IMR-90 (cell line): ENCODE results near the gene TSR1. TPM values are rescaled to one million over a fixed set of nuclear protein-coding genes. Genes with fewer than 3 reads are reported as not detected.

Experiments
- ATAC-seq: fragments of 200-7000 bp; cut with Tn5 transposase; 2 replicates; pipeline ENCODE4 v1.9.1; 2020; ENCODE audit warnings: low read depth, mild to moderate bottlenecking, moderate library complexity
- BruUV-seq: library from RNA; stranded (reverse); fragments of 400-500 nt; replicated peaks from 2 replicates; lab custom pipeline; 2021; lab: Mats Ljungman, UMichigan
- CTCF ChIA-PET: fragments of 300-600 bp; formaldehyde crosslinking; extraction: SDS; loops from one replicate; lab custom pipeline; 2021; ENCODE audit warnings: antibody characterized with exemption; lab: Yijun Ruan, JAX
- POLR2A ChIA-PET: fragments of 300-600 bp; sonication (Branson Sonifier 250); formaldehyde crosslinking; loops from one replicate; lab custom pipeline; 2022; ENCODE audit warnings: antibody characterized with exemption; ENCODE audit not compliant: unreplicated experiment; lab: Charles Lee
- DNase-seq: peaks from one replicate; pipeline ENCODE4 v3.0.0; 2013
- H2AFZ ChIP-seq: replicated peaks from 2 replicates; pipeline ENCODE3; 2013; ENCODE audit warnings: low read length, mild to moderate bottlenecking; ENCODE audit not compliant: poor library complexity
- H2AK5ac ChIP-seq: 2 replicates; pipeline ENCODE4 v1.6.1; 2013; ENCODE audit warnings: low read depth, low read length, inconsistent platforms
- H2AK9ac ChIP-seq: replicated peaks from 2 replicates; pipeline ENCODE3; 2013; ENCODE audit warnings: mild to moderate bottlenecking, low read depth, low read length, moderate library complexity; ENCODE audit not compliant: poor library complexity
- H2BK120ac ChIP-seq: 2 replicates; pipeline ENCODE4 v1.6.1; 2013; ENCODE audit warnings: low read depth, low read length, inconsistent platforms
- H2BK15ac ChIP-seq: 3 replicates; pipeline ENCODE4 v1.6.1; 2013; ENCODE audit warnings: low read depth, low read length, inconsistent platforms
- H2BK20ac ChIP-seq: 2 replicates; pipeline ENCODE4 v1.6.1; 2013; ENCODE audit warnings: low read depth, mild to moderate bottlenecking, inconsistent platforms, low read length, moderate library complexity
- H2BK5ac ChIP-seq: 2 replicates; pipeline ENCODE4 v1.6.1; 2013; ENCODE audit warnings: mild to moderate bottlenecking, low read depth, low read length, inconsistent platforms; ENCODE audit not compliant: poor library complexity, severe bottlenecking
- H3K14ac ChIP-seq: replicated peaks from 2 replicates; pipeline ENCODE4 v1.6.1; 2013; ENCODE audit warnings: low read depth, low read length, inconsistent platforms
- H3K18ac ChIP-seq: 2 replicates; pipeline ENCODE4 v1.6.1; 2013; ENCODE audit warnings: low read depth, low read length, control low read depth
- H3K23ac ChIP-seq: 2 replicates; pipeline ENCODE4 v1.6.1; 2013; ENCODE audit warnings: low read depth, low read length, inconsistent platforms
- H3K27ac ChIP-seq: 2 replicates; pipeline ENCODE4 v1.5.1; 2013; ENCODE audit warnings: mild to moderate bottlenecking, control low read depth, low read length; ENCODE audit not compliant: insufficient read depth
- H3K27me3 ChIP-seq: 2 replicates; pipeline ENCODE4 v1.6.1; 2013; ENCODE audit warnings: low read length; ENCODE audit not compliant: control insufficient read depth, insufficient read depth
- H3K36me3 ChIP-seq: 2 replicates; pipeline ENCODE4 v1.6.1; 2013; ENCODE audit warnings: low read length, mixed read lengths; ENCODE audit not compliant: control insufficient read depth, insufficient read depth
- H3K4ac ChIP-seq: 2 replicates; pipeline ENCODE4 v1.6.1; 2013; ENCODE audit warnings: low read depth, low read length, inconsistent platforms
- H3K4me1 ChIP-seq: 2 replicates; pipeline ENCODE4 v1.6.1; 2013; ENCODE audit warnings: low read length, mixed read lengths; ENCODE audit not compliant: control insufficient read depth, insufficient read depth
- H3K4me2 ChIP-seq: 2 replicates; pipeline ENCODE4 v1.6.1; 2013; ENCODE audit warnings: low read depth, mild to moderate bottlenecking, control low read depth, low read length, moderate library complexity
- H3K4me3 ChIP-seq: 2 replicates; pipeline ENCODE4 v1.5.1; 2013; ENCODE audit warnings: low read depth, mild to moderate bottlenecking, control low read depth, low read length, moderate library complexity; ENCODE audit not compliant: insufficient read depth
- H3K56ac ChIP-seq: 2 replicates; pipeline ENCODE4 v1.6.1; 2013; ENCODE audit warnings: low read length, inconsistent platforms; ENCODE audit not compliant: insufficient read depth; ENCODE audit errors: extremely low read depth
- H3K79me1 ChIP-seq, 2 experiments: 2 replicates each; pipeline ENCODE4 v1.6.1; 2013; ENCODE audit warnings: low read length in 2 of 2, inconsistent platforms in 1 of 2, low read depth in 1 of 2
- H3K9ac ChIP-seq: 2 replicates; pipeline ENCODE4 v1.6.1; 2013; ENCODE audit warnings: low read depth, low read length, control low read depth
- H3K9me1 ChIP-seq: 2 replicates; pipeline ENCODE4 v1.6.1; 2013; ENCODE audit warnings: low read length, inconsistent platforms; ENCODE audit not compliant: insufficient read depth
- H3K9me3 ChIP-seq: 2 replicates; pipeline ENCODE4 v1.6.1; 2013; ENCODE audit warnings: low read length; ENCODE audit not compliant: control insufficient read depth, insufficient read depth
- H4K20me1 ChIP-seq: 2 replicates; pipeline ENCODE4 v1.6.1; 2013; ENCODE audit warnings: low read length, inconsistent platforms; ENCODE audit not compliant: insufficient read depth
- H4K5ac ChIP-seq: 2 replicates; pipeline ENCODE4 v1.6.1; 2013; ENCODE audit warnings: mild to moderate bottlenecking, low read depth, low read length, control low read depth
- H4K8ac ChIP-seq, 2 experiments: 2 replicates each; pipeline ENCODE4 v1.6.1; 2013; ENCODE audit warnings: low read depth in 2 of 2, low read length in 2 of 2, control low read depth in 1 of 2, inconsistent platforms in 1 of 2
- H4K91ac ChIP-seq: 2 replicates; pipeline ENCODE4 v1.6.1; 2013; ENCODE audit warnings: low read depth, low read length, inconsistent platforms; ENCODE audit not compliant: insufficient read depth
- BHLHE40 ChIP-seq: fragments of 150-350 bp; IDR thresholded peaks from 2 replicates; pipeline ENCODE4 v1.6.1; 2016; ENCODE audit warnings: mild to moderate bottlenecking, low read depth, low read length
- CEBPB ChIP-seq: IDR thresholded peaks from 2 replicates; pipeline ENCODE4 v1.6.1; 2012; ENCODE audit warnings: low read depth, low read length, improper control_type of control experiment
- CHD1 ChIP-seq: IDR thresholded peaks from 2 replicates; pipeline ENCODE4 v1.6.1; 2012; ENCODE audit warnings: low read depth, low read length, improper control_type of control experiment
- CTCF ChIP-seq: conservative IDR thresholded peaks from 2 replicates; pipeline ENCODE4 v1.5.1; 2012; ENCODE audit warnings: mild to moderate bottlenecking, low read depth, low read length, improper control_type of control experiment
- ELK1 ChIP-seq: fragments of 150-350 bp; IDR thresholded peaks from 2 replicates; pipeline ENCODE4 v1.6.1; 2016; ENCODE audit warnings: low read depth, mild to moderate bottlenecking, low read length, moderate library complexity, borderline replicate concordance
- FOS ChIP-seq: fragments of 150-350 bp; IDR thresholded peaks from 2 replicates; pipeline ENCODE4 v1.6.1; 2016; ENCODE audit warnings: low read depth, low read length
- MAFK ChIP-seq: IDR thresholded peaks from 2 replicates; pipeline ENCODE4 v1.6.1; 2012; ENCODE audit warnings: low read depth, low read length, improper control_type of control experiment
- MAZ ChIP-seq: IDR thresholded peaks from 2 replicates; pipeline ENCODE4 v1.6.1; 2012; ENCODE audit warnings: low read depth, mild to moderate bottlenecking, low read length, improper control_type of control experiment, moderate library complexity, borderline replicate concordance
- MXI1 ChIP-seq: IDR thresholded peaks from 2 replicates; pipeline ENCODE4 v1.6.1; 2012; ENCODE audit warnings: low read depth, mild to moderate bottlenecking, low read length, moderate library complexity, borderline replicate concordance
- NFE2L2 ChIP-seq: fragments of 150-350 bp; IDR thresholded peaks from 2 replicates; pipeline ENCODE4 v1.6.1; 2016; ENCODE audit warnings: low read depth, mild to moderate bottlenecking, low read length
- POLR2A ChIP-seq: IDR thresholded peaks from 2 replicates; pipeline ENCODE4 v1.6.1; 2012; ENCODE audit warnings: mild to moderate bottlenecking, low read depth, low read length
- RAD21 ChIP-seq: IDR thresholded peaks from 2 replicates; pipeline ENCODE4 v1.6.1; 2012; ENCODE audit warnings: low read length, improper control_type of control experiment
- RCOR1 ChIP-seq: IDR thresholded peaks from 2 replicates; pipeline ENCODE4 v1.6.1; 2012; ENCODE audit warnings: mild to moderate bottlenecking, low read length, improper control_type of control experiment; ENCODE audit not compliant: insufficient replicate concordance
- RFX5 ChIP-seq: IDR thresholded peaks from 2 replicates; pipeline ENCODE4 v1.8.0; 2012; ENCODE audit warnings: low read depth, mild to moderate bottlenecking, low read length, moderate library complexity
- SMC3 ChIP-seq: fragments of 150-350 bp; IDR thresholded peaks from 2 replicates; pipeline ENCODE4 v1.6.1; 2016; ENCODE audit warnings: low read depth, mild to moderate bottlenecking, antibody characterized with exemption, low read length, moderate library complexity
- USF2 ChIP-seq: fragments of 150-350 bp; IDR thresholded peaks from 2 replicates; pipeline ENCODE4 v1.6.1; 2017; ENCODE audit warnings: mild to moderate bottlenecking, antibody characterized with exemption, low read length, low read depth
- WGBS, 2 experiments: methylation state at CpG; one replicate each; pipeline versions ENCODE4 v1.1.5 to v1.1.7; 2013; ENCODE audit warnings: missing lambda C conversion rate in 2 of 2; ENCODE audit not compliant: insufficient read length in 1 of 2; ENCODE audit errors: extremely low coverage in 2 of 2; 5-methylcytosine and 5-hydroxymethylcytosine counted together
- dilution Hi-C: fragments of 300-500 bp; cut with HindIII; formaldehyde crosslinking; loops from one replicate; pipeline ENCODE4 v1.14.3; 2018; ENCODE audit warnings: low sequenced_read_pairs; ENCODE audit not compliant: unreplicated experiment
- in situ Hi-C: fragments of 300-500 bp; cut with MboI; formaldehyde crosslinking; loops from 3 replicates; pipeline ENCODE4 v1.14.3; 2019; ENCODE audit warnings: low sequenced_read_pairs, inconsistent platforms, mixed read lengths
- intact Hi-C: fragments of 100-400 bp; cut with micrococcal nuclease; formaldehyde crosslinking; loops from 2 replicates; pipeline ENCODE4 v1.10.0; 2022
- polyA plus RNA-seq, 3 experiments: library from polyadenylated mRNA; depleted of rRNA; stranded (reverse); fragments of >200 nt; gene quantifications; 2 replicates each; pipeline ENCODE4 v1.2.3, GENCODE V29; 2012; ENCODE audit warnings: low replicate concordance in 1 of 3
- total RNA-seq: library from RNA; depleted of rRNA; stranded (reverse); fragments of >200 nt; gene quantifications from 2 replicates; pipeline ENCODE4 v1.2.3, GENCODE V29; 2012

The TSR1 gene
- total and polyA plus RNA-seq, 2 of the 4 experiments (the other 2 are of a cell fraction): 22.6 to 72.6 TPM

DNA sequence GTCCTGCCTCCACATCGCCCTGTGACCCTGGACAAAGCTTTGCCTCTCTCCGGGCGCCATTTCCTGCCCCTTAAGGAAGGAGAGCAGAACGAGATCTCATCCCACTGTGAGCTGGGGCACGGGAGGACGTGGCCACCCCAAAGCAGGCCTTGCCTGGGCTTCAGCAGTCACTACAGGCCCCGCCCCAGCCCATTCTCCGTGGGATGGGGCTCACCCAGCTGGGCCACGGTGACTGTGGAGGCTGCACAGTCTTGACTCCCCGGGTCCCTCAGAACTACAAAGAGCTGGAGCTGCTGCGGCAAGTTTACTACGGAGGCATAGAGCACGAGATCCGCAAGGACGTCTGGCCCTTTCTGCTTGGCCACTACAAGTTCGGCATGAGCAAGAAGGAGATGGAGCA, 36.4 kb upstream of the TSR1 start:
- in situ Hi-C loops: no loop called here
- BruUV-seq: no TSS peak
- ATAC-seq (no peak), DNase-seq (no peak)
- H3K4me1 ChIP-seq: no peaks in the 10 kb centered on the region
- H2AK9ac ChIP-seq: no peak overlapping the region
- no peak overlapping the region for H2BK15ac ChIP-seq
- H3K23ac ChIP-seq: no peak overlapping the region
- no peaks in the 10 kb centered on the region; the same call in 1 of the 2 replicates for H4K20me1 ChIP-seq
- H3K27me3 ChIP-seq: no peaks in the 10 kb centered on the region
- ChIA-PET POLR2A (no interaction called here), CTCF (no interaction called here)
- no peak overlapping the region for H2BK120ac ChIP-seq
- H4K8ac ChIP-seq: no peak overlapping the region
- no peak overlapping the region for H2AFZ ChIP-seq
- TF ChIP-seq MXI1 (no peak), NFE2L2 (no peak), RFX5 (no peak), FOS (no peak), RCOR1 (no peak), POLR2A (no peak), MAZ (no peak), USF2 (no peak), MAFK (no peak), CEBPB (no peak), CHD1 (no peak), CTCF (no peak), ELK1 (no peak), BHLHE40 (no peak), SMC3 (no peak), RAD21 (no peak)
- H3K4me2 ChIP-seq: no peak overlapping the region
- no peak overlapping the region for H3K18ac ChIP-seq
- no peaks in the 10 kb centered on the region for H3K9me3 ChIP-seq
- H2BK20ac ChIP-seq: no peak overlapping the region
- H3K9me1 ChIP-seq: 0 out of 2 replicates have a peak, but pooled peaks cover 3% of the 10 kb centered on the region
- 90% methylated on average over 10 of the region's 16 CpGs; no CpG with 5 or more reads in 1 of the 2 experiments for WGBS, 2 experiments
- no peak overlapping the region for H2AK5ac ChIP-seq
- H2BK5ac ChIP-seq: no peak overlapping the region
- no peak overlapping the region for H4K91ac ChIP-seq
- peaks cover 40% of the 10 kb centered on the region for H3K36me3 ChIP-seq
- H3K9ac ChIP-seq: no peak overlapping the region
- H3K79me1 ChIP-seq: no peaks in the 10 kb centered on the region
- intact Hi-C loops: no loop called here
- H3K4ac ChIP-seq: no peak overlapping the region
- no peak overlapping the region for H3K27ac ChIP-seq
- no peak overlapping the region for H3K56ac ChIP-seq
- H3K14ac ChIP-seq: no peak overlapping the region
- H3K4me3 ChIP-seq: no peak overlapping the region
- H4K5ac ChIP-seq: no peak overlapping the region
- dilution Hi-C loops: no loop called here
